IMR-90 (cell line): Measurements from ENCODE around the gene DYNLT2B. TPM values are rescaled to one million over a fixed set of nuclear protein-coding genes. Genes with fewer than 3 reads are reported as not detected.

Source experiments
- ATAC-seq: fragments of 200-7000 bp; cut with Tn5 transposase; 2 replicates; pipeline ENCODE4 v1.9.1; 2020; ENCODE audit warnings: low read depth, mild to moderate bottlenecking, moderate library complexity
- BruUV-seq: library from RNA; stranded (reverse); fragments of 400-500 nt; replicated peaks from 2 replicates; lab custom pipeline; 2021; lab: Mats Ljungman, UMichigan
- CTCF ChIA-PET: fragments of 300-600 bp; formaldehyde crosslinking; extraction: SDS; loops from one replicate; lab custom pipeline; 2021; ENCODE audit warnings: antibody characterized with exemption; lab: Yijun Ruan, JAX
- POLR2A ChIA-PET: fragments of 300-600 bp; sonication (Branson Sonifier 250); formaldehyde crosslinking; loops from one replicate; lab custom pipeline; 2022; ENCODE audit warnings: antibody characterized with exemption; ENCODE audit not compliant: unreplicated experiment; lab: Charles Lee
- DNase-seq: peaks from one replicate; pipeline ENCODE4 v3.0.0; 2013
- H2AFZ ChIP-seq: replicated peaks from 2 replicates; pipeline ENCODE3; 2013; ENCODE audit warnings: low read length, mild to moderate bottlenecking; ENCODE audit not compliant: poor library complexity
- H2AK5ac ChIP-seq: 2 replicates; pipeline ENCODE4 v1.6.1; 2013; ENCODE audit warnings: low read depth, low read length, inconsistent platforms
- H2AK9ac ChIP-seq: replicated peaks from 2 replicates; pipeline ENCODE3; 2013; ENCODE audit warnings: mild to moderate bottlenecking, low read depth, low read length, moderate library complexity; ENCODE audit not compliant: poor library complexity
- H2BK120ac ChIP-seq: 2 replicates; pipeline ENCODE4 v1.6.1; 2013; ENCODE audit warnings: low read depth, low read length, inconsistent platforms
- H2BK15ac ChIP-seq: 3 replicates; pipeline ENCODE4 v1.6.1; 2013; ENCODE audit warnings: low read depth, low read length, inconsistent platforms
- H2BK20ac ChIP-seq: 2 replicates; pipeline ENCODE4 v1.6.1; 2013; ENCODE audit warnings: low read depth, mild to moderate bottlenecking, inconsistent platforms, low read length, moderate library complexity
- H2BK5ac ChIP-seq: 2 replicates; pipeline ENCODE4 v1.6.1; 2013; ENCODE audit warnings: mild to moderate bottlenecking, low read depth, low read length, inconsistent platforms; ENCODE audit not compliant: poor library complexity, severe bottlenecking
- H3K14ac ChIP-seq: replicated peaks from 2 replicates; pipeline ENCODE4 v1.6.1; 2013; ENCODE audit warnings: low read depth, low read length, inconsistent platforms
- H3K18ac ChIP-seq: 2 replicates; pipeline ENCODE4 v1.6.1; 2013; ENCODE audit warnings: low read depth, low read length, control low read depth
- H3K23ac ChIP-seq: 2 replicates; pipeline ENCODE4 v1.6.1; 2013; ENCODE audit warnings: low read depth, low read length, inconsistent platforms
- H3K27ac ChIP-seq: 2 replicates; pipeline ENCODE4 v1.5.1; 2013; ENCODE audit warnings: mild to moderate bottlenecking, control low read depth, low read length; ENCODE audit not compliant: insufficient read depth
- H3K27me3 ChIP-seq: 2 replicates; pipeline ENCODE4 v1.6.1; 2013; ENCODE audit warnings: low read length; ENCODE audit not compliant: control insufficient read depth, insufficient read depth
- H3K36me3 ChIP-seq: 2 replicates; pipeline ENCODE4 v1.6.1; 2013; ENCODE audit warnings: low read length, mixed read lengths; ENCODE audit not compliant: control insufficient read depth, insufficient read depth
- H3K4ac ChIP-seq: 2 replicates; pipeline ENCODE4 v1.6.1; 2013; ENCODE audit warnings: low read depth, low read length, inconsistent platforms
- H3K4me1 ChIP-seq: 2 replicates; pipeline ENCODE4 v1.6.1; 2013; ENCODE audit warnings: low read length, mixed read lengths; ENCODE audit not compliant: control insufficient read depth, insufficient read depth
- H3K4me2 ChIP-seq: 2 replicates; pipeline ENCODE4 v1.6.1; 2013; ENCODE audit warnings: low read depth, mild to moderate bottlenecking, control low read depth, low read length, moderate library complexity
- H3K4me3 ChIP-seq: 2 replicates; pipeline ENCODE4 v1.5.1; 2013; ENCODE audit warnings: low read depth, mild to moderate bottlenecking, control low read depth, low read length, moderate library complexity; ENCODE audit not compliant: insufficient read depth
- H3K56ac ChIP-seq: 2 replicates; pipeline ENCODE4 v1.6.1; 2013; ENCODE audit warnings: low read length, inconsistent platforms; ENCODE audit not compliant: insufficient read depth; ENCODE audit errors: extremely low read depth
- H3K79me1 ChIP-seq, 2 experiments: 2 replicates each; pipeline ENCODE4 v1.6.1; 2013; ENCODE audit warnings: low read length in 2 of 2, inconsistent platforms in 1 of 2, low read depth in 1 of 2
- H3K9ac ChIP-seq: 2 replicates; pipeline ENCODE4 v1.6.1; 2013; ENCODE audit warnings: low read depth, low read length, control low read depth
- H3K9me1 ChIP-seq: 2 replicates; pipeline ENCODE4 v1.6.1; 2013; ENCODE audit warnings: low read length, inconsistent platforms; ENCODE audit not compliant: insufficient read depth
- H3K9me3 ChIP-seq: 2 replicates; pipeline ENCODE4 v1.6.1; 2013; ENCODE audit warnings: low read length; ENCODE audit not compliant: control insufficient read depth, insufficient read depth
- H4K20me1 ChIP-seq: 2 replicates; pipeline ENCODE4 v1.6.1; 2013; ENCODE audit warnings: low read length, inconsistent platforms; ENCODE audit not compliant: insufficient read depth
- H4K5ac ChIP-seq: 2 replicates; pipeline ENCODE4 v1.6.1; 2013; ENCODE audit warnings: mild to moderate bottlenecking, low read depth, low read length, control low read depth
- H4K8ac ChIP-seq, 2 experiments: 2 replicates each; pipeline ENCODE4 v1.6.1; 2013; ENCODE audit warnings: low read depth in 2 of 2, low read length in 2 of 2, control low read depth in 1 of 2, inconsistent platforms in 1 of 2
- H4K91ac ChIP-seq: 2 replicates; pipeline ENCODE4 v1.6.1; 2013; ENCODE audit warnings: low read depth, low read length, inconsistent platforms; ENCODE audit not compliant: insufficient read depth
- BHLHE40 ChIP-seq: fragments of 150-350 bp; IDR thresholded peaks from 2 replicates; pipeline ENCODE4 v1.6.1; 2016; ENCODE audit warnings: mild to moderate bottlenecking, low read depth, low read length
- CEBPB ChIP-seq: IDR thresholded peaks from 2 replicates; pipeline ENCODE4 v1.6.1; 2012; ENCODE audit warnings: low read depth, low read length, improper control_type of control experiment
- CHD1 ChIP-seq: IDR thresholded peaks from 2 replicates; pipeline ENCODE4 v1.6.1; 2012; ENCODE audit warnings: low read depth, low read length, improper control_type of control experiment
- CTCF ChIP-seq: conservative IDR thresholded peaks from 2 replicates; pipeline ENCODE4 v1.5.1; 2012; ENCODE audit warnings: mild to moderate bottlenecking, low read depth, low read length, improper control_type of control experiment
- FOS ChIP-seq: fragments of 150-350 bp; IDR thresholded peaks from 2 replicates; pipeline ENCODE4 v1.6.1; 2016; ENCODE audit warnings: low read depth, low read length
- MAFK ChIP-seq: IDR thresholded peaks from 2 replicates; pipeline ENCODE4 v1.6.1; 2012; ENCODE audit warnings: low read depth, low read length, improper control_type of control experiment
- MAZ ChIP-seq: IDR thresholded peaks from 2 replicates; pipeline ENCODE4 v1.6.1; 2012; ENCODE audit warnings: low read depth, mild to moderate bottlenecking, low read length, improper control_type of control experiment, moderate library complexity, borderline replicate concordance
- MXI1 ChIP-seq: IDR thresholded peaks from 2 replicates; pipeline ENCODE4 v1.6.1; 2012; ENCODE audit warnings: low read depth, mild to moderate bottlenecking, low read length, moderate library complexity, borderline replicate concordance
- NFE2L2 ChIP-seq: fragments of 150-350 bp; IDR thresholded peaks from 2 replicates; pipeline ENCODE4 v1.6.1; 2016; ENCODE audit warnings: low read depth, mild to moderate bottlenecking, low read length
- POLR2A ChIP-seq: IDR thresholded peaks from 2 replicates; pipeline ENCODE4 v1.6.1; 2012; ENCODE audit warnings: mild to moderate bottlenecking, low read depth, low read length
- RAD21 ChIP-seq: IDR thresholded peaks from 2 replicates; pipeline ENCODE4 v1.6.1; 2012; ENCODE audit warnings: low read length, improper control_type of control experiment
- RCOR1 ChIP-seq: IDR thresholded peaks from 2 replicates; pipeline ENCODE4 v1.6.1; 2012; ENCODE audit warnings: mild to moderate bottlenecking, low read length, improper control_type of control experiment; ENCODE audit not compliant: insufficient replicate concordance
- RFX5 ChIP-seq: IDR thresholded peaks from 2 replicates; pipeline ENCODE4 v1.8.0; 2012; ENCODE audit warnings: low read depth, mild to moderate bottlenecking, low read length, moderate library complexity
- SMC3 ChIP-seq: fragments of 150-350 bp; IDR thresholded peaks from 2 replicates; pipeline ENCODE4 v1.6.1; 2016; ENCODE audit warnings: low read depth, mild to moderate bottlenecking, antibody characterized with exemption, low read length, moderate library complexity
- USF2 ChIP-seq: fragments of 150-350 bp; IDR thresholded peaks from 2 replicates; pipeline ENCODE4 v1.6.1; 2017; ENCODE audit warnings: mild to moderate bottlenecking, antibody characterized with exemption, low read length, low read depth
- WGBS, 2 experiments: methylation state at CpG; one replicate each; pipeline versions ENCODE4 v1.1.5 to v1.1.7; 2013; ENCODE audit warnings: missing lambda C conversion rate in 2 of 2; ENCODE audit not compliant: insufficient read length in 1 of 2; ENCODE audit errors: extremely low coverage in 2 of 2; 5-methylcytosine and 5-hydroxymethylcytosine counted together
- dilution Hi-C: fragments of 300-500 bp; cut with HindIII; formaldehyde crosslinking; loops from one replicate; pipeline ENCODE4 v1.14.3; 2018; ENCODE audit warnings: low sequenced_read_pairs; ENCODE audit not compliant: unreplicated experiment
- in situ Hi-C: fragments of 300-500 bp; cut with MboI; formaldehyde crosslinking; loops from 3 replicates; pipeline ENCODE4 v1.14.3; 2019; ENCODE audit warnings: low sequenced_read_pairs, inconsistent platforms, mixed read lengths
- intact Hi-C: fragments of 100-400 bp; cut with micrococcal nuclease; formaldehyde crosslinking; loops from 2 replicates; pipeline ENCODE4 v1.10.0; 2022
- polyA plus RNA-seq, 3 experiments: library from polyadenylated mRNA; depleted of rRNA; stranded (reverse); fragments of >200 nt; gene quantifications; 2 replicates each; pipeline ENCODE4 v1.2.3, GENCODE V29; 2012; ENCODE audit warnings: low replicate concordance in 1 of 3
- total RNA-seq: library from RNA; depleted of rRNA; stranded (reverse); fragments of >200 nt; gene quantifications from 2 replicates; pipeline ENCODE4 v1.2.3, GENCODE V29; 2012
- TF ChIP-seq, protein P1 (sequence below): fragments of 150-350 bp; IDR thresholded peaks from 2 replicates; pipeline ENCODE4 v1.6.1; 2016; ENCODE audit warnings: low read depth, mild to moderate bottlenecking, low read length, moderate library complexity, borderline replicate concordance

DYNLT2B gene
- total and polyA plus RNA-seq, 2 of the 4 experiments (the other 2 are of a cell fraction), result 2.2 to 6.0 TPM

GRCh38 chr3:196354132-196354531 lies 36.1 kb upstream of the DYNLT2B start:
- in situ Hi-C loops, result no loop called here
- no peak overlapping the region for H3K4me3 ChIP-seq
- no peak overlapping the region for H3K4me2 ChIP-seq
- H4K91ac ChIP-seq, result no peak overlapping the region
- TF ChIP-seq MAFK, result no peak
- no peak for TF ChIP-seq MXI1
- TF ChIP-seq MAZ, result no peak
- no peak for TF ChIP-seq RCOR1
- no peak for TF ChIP-seq POLR2A
- TF ChIP-seq CTCF, result no peak
- no peak for TF ChIP-seq RFX5
- TF ChIP-seq NFE2L2, result no peak
- TF ChIP-seq FOS, result no peak
- no peak for TF ChIP-seq BHLHE40
- no peak for TF ChIP-seq USF2
- no peak for TF ChIP-seq CEBPB
- TF ChIP-seq RAD21, result no peak
- TF ChIP-seq, protein P1, sequence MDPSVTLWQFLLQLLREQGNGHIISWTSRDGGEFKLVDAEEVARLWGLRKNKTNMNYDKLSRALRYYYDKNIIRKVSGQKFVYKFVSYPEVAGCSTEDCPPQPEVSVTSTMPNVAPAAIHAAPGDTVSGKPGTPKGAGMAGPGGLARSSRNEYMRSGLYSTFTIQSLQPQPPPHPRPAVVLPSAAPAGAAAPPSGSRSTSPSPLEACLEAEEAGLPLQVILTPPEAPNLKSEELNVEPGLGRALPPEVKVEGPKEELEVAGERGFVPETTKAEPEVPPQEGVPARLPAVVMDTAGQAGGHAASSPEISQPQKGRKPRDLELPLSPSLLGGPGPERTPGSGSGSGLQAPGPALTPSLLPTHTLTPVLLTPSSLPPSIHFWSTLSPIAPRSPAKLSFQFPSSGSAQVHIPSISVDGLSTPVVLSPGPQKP, result no peak
- TF ChIP-seq CHD1, result no peak
- no peak for TF ChIP-seq SMC3
- H2AFZ ChIP-seq, result no peak overlapping the region
- no peak overlapping the region for H4K8ac ChIP-seq
- H4K20me1 ChIP-seq, result no peaks in the 10 kb centered on the region
- no peak overlapping the region for H2BK20ac ChIP-seq
- H3K9me3 ChIP-seq, result no peaks in the 10 kb centered on the region
- no peaks in the 10 kb centered on the region for H3K4me1 ChIP-seq
- no peak overlapping the region for H2BK5ac ChIP-seq
- POLR2A ChIA-PET, result no interaction called here
- no peak overlapping the region for H2BK15ac ChIP-seq
- no peak overlapping the region for H3K27ac ChIP-seq
- no peak overlapping the region for H3K56ac ChIP-seq
- no peak overlapping the region for H2BK120ac ChIP-seq
- H3K79me1 ChIP-seq, result peaks cover 3 to 14% of the 10 kb centered on the region in 2 experiments; a peak in 3 of 4 replicates
- CTCF ChIA-PET, result no interaction called here
- intact Hi-C loops, result no loop called here
- WGBS, 2 experiments, result no CpG with 5 or more reads among the region's 6 CpGs
- no peak overlapping the region for H3K18ac ChIP-seq
- no peak overlapping the region for H2AK9ac ChIP-seq
- peaks cover 5% of the 10 kb centered on the region for H3K9me1 ChIP-seq
- H3K36me3 ChIP-seq, result peaks cover 38% of the 10 kb centered on the region
- DNase-seq, result no peak
- no TSS peak for BruUV-seq
- dilution Hi-C loops, result no loop called here
- H3K14ac ChIP-seq, result no peak overlapping the region
- H3K23ac ChIP-seq, result no peak overlapping the region
- H3K4ac ChIP-seq, result no peak overlapping the region
- H2AK5ac ChIP-seq, result no peak overlapping the region
- ATAC-seq, result no peak
- H4K5ac ChIP-seq, result no peak overlapping the region
- H3K27me3 ChIP-seq, result no peaks in the 10 kb centered on the region
- no peak overlapping the region for H3K9ac ChIP-seq
